Ishikawa (cell line): Measurements from ENCODE around the gene TUBA1B.

Experiments
- REST ChIP-seq: IDR thresholded peaks from 2 replicates; pipeline ENCODE4 v1.6.1; 2012; ENCODE audit warnings: low read depth, mild to moderate bottlenecking
- TCF12 ChIP-seq: IDR thresholded peaks from 2 replicates; pipeline ENCODE4 v1.6.1; 2012; ENCODE audit warnings: low read depth

- TF ChIP-seq TCF12 (no peak), REST (no peak)
Observed at GRCh38 chr12:49084438-49084837, 46.8 kb downstream of the TUBA1B start.
